22Rv1 (cell line): ENCODE measurements around the gene BICC1.

Source experiments
- CTCF ChIP-seq: fragments of 450-650 bp; IDR thresholded peaks from 2 replicates; pipeline ENCODE4 v1.5.1; 2017; ENCODE audit warnings: mild to moderate bottlenecking
- ZFX ChIP-seq: fragments of 450-650 bp; IDR thresholded peaks from 2 replicates; pipeline ENCODE4 v1.6.1; 2017; ENCODE audit warnings: antibody characterized with exemption, borderline replicate concordance

GRCh38 chr10:58764087-58764747, 251.5 kb downstream of the BICC1 start:
- TF ChIP-seq CTCF, result no peak
- TF ChIP-seq ZFX, result no peak
